GM21529 (cell line): Measurements from ENCODE around the gene GPR156.
"Not testable (repeated sequence)": the region's sequence is repeated elsewhere in the genome, so short reads cannot be mapped to it uniquely, and the experiment has no call there.

Source experiments
- ATAC-seq: cut with Tn5 transposase; IDR thresholded peaks from one replicate; pipeline ENCODE4 v1.9.1; 2021; ENCODE audit not compliant: unreplicated experiment

GPR156 gene

DNA sequence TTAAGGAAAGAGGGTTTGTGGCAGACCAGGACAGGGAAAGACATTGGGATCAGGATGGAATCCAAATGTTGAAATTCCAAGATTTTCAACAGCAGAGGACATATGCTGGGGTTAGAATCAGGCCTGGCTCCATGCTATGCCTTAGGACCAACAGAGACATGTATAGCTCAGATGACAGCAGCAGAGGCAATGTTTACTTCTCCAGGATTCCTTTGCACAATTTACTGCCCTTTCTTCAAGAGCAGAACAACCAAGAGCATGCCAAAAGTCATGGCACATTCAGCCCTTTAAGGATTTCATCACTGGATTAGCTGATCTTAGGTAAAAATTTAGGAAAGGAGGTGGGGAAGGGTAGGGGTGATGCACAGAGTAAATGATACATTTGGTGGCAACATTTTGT, 121.2 kb downstream of the GPR156 start:
- no peak for ATAC-seq

DNA sequence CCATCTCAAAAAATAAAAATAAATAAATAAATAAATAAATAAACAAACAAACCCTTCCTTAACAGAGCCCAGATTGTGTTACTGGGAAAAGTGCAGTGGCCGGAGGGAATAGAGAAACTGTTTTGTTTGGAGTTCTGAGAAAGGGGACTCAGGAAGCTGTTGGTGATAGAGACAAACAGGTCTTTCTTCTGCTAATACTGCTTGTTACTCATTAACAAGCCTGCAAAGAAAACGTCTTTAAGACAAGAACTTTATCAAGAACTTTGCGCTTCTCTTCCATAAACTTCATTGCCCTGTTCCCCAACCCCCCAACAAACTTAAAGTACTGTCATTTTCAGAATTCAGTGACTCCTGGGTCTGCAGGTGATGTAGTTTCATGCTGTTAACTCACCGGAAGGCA, 122.0 kb downstream of the GPR156 start:
- ATAC-seq: no peak

DNA sequence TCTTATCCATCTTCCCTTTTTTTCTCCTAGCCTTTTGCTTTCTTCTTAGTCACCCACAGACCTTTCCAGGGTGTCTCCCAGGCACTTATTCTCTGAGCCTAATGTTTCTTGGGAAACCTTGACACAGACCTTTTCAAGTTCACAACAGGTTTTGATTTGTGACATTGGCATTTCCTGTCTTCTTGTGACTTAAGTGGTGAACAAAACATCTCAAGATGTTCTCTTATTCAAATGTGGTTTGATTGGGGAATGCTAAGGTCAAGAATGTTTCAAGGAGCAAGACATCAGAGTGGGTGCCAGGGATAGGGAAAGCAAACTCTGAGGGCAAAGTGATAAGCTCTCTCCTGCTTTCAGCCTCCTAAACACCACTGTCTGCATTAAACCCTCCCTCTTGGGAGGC, 122.6 kb downstream of the GPR156 start:
- ATAC-seq: no peak

DNA sequence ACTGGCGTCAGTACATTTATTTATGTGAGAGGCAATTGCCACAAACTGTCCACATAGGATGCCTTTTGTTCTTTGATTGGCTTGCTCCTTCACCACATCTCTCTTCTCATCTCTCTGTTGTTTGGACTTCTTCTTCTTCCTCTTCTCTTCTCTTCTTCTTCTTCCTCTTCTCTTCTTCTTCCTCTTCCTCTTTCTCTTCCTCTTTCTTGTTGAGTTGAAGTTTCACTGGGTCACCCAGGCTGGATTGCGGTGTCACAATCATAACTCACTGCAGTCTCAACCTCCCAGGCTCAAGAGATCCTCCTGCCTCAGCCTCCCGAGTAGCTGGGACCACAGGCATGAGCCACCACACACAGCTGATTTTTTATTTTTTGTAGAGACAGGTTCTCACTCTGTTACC, 123.1 kb downstream of the GPR156 start:
- ATAC-seq: no peak

DNA sequence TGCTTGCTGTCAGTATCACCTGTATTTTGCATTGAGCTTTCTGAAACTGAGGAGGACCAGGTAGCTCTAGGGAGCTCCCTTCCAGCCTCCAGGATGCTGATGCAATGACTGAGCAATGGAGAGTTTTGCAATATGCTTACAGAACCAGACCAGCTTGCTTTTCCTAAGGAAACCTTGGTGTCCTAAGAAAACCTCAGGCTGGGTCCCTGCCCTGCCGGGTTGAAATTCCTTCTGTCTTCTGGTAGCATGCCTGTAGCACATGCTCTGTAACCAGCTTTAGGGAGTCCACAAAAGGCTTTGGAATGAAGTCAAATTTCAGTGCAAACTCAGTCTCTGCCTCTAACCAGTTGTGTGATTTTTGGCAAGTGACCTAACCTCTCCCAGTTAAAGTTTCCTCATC, 125.0 kb downstream of the GPR156 start:
- no peak for ATAC-seq

DNA sequence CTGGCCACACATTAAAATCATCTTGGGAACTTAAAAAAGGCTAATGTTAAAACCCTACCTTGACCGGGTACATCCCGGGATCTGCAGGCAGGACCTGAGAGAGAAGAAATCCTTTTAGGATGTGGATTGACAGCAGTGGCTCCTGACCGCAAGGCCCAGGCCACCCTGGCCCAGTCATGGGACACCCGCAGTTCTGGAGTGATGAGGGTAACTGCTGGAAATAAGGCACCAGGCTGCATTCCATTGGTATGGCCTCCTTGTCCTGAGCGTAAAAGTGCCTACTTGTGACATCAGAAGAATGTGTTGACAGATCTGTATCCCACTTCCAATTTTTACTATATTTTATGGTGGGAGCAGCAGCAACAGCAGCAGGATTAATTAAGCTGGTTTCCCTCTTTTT, 127.3 kb downstream of the GPR156 start:
- ATAC-seq: no peak

DNA sequence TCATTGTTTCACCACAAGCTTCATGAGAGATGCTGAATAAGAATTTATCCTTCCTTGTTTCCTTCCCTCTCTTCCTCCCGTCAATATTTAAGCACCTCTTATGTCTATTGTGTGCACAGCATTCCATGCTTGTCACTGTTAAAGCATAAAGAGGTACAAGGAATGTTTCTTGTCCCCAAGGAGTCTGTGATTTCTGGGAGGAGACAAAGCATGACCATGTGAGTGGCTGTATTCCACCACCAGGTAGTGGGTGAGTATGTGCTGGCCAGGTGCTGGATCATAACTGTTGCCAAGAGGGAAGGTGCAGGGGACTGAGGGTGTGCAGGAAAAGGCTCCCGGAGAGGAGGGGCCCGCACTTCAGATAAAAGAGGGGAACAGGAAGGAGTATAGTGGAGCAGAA, 127.9 kb downstream of the GPR156 start:
- no peak for ATAC-seq

DNA sequence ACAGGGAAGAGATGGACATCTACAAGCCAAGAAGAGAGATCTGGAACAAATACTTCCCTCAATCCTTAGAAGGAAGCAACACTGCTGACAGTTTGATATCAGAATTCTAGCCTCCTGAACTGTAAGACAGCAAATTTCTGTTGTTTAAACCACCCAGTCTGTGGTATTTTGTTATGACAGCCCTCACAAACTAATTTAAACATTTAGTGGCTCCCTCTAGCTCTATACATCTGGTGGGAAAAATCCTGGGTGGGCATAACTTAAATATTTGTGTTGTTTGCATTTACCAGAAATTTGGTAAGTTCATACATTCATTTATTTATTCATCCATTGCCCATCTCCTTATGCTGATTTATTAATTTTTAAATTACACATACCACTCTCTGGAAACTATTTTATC, 128.3 kb downstream of the GPR156 start:
- ATAC-seq: no peak

DNA sequence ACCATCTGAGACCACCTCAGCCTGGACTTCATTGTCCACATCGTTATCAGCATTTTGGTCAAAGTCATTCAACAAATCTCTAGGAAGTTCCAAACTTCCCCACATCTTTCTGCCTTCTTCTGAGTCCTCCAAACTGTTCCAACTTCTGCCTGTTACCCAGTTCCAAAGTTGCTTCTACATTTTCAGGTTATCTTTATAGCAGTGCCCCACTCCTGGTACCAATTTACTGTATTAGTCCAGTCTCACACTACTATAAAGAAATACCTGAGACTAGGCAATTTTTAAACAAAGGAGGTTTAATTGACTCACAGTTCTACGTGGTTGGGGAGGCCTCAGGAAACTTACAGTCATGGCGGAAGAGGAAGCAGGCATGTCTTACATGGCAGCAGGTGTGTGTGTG, 129.3 kb downstream of the GPR156 start:
- ATAC-seq: not testable (repeated sequence)

DNA sequence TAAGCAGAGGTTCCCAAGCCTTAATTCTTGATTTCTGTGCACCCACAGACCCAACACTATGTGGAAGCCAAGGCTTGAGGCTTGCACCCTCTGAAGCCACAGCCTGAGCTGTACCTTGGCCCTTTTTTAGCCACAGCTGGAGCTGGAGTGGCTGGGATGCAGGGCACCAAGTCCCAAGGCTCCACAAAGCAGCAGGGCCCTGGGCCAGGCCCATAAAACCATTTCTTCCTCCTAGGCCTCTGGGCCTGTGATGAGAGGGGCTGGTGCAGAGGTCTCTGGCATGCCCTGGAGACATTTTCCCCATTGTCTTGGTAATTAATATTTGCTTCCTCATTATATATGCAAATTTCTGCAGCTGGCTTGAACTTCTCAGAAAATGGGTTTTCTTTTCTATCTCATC, 129.9 kb downstream of the GPR156 start:
- no peak for ATAC-seq

DNA sequence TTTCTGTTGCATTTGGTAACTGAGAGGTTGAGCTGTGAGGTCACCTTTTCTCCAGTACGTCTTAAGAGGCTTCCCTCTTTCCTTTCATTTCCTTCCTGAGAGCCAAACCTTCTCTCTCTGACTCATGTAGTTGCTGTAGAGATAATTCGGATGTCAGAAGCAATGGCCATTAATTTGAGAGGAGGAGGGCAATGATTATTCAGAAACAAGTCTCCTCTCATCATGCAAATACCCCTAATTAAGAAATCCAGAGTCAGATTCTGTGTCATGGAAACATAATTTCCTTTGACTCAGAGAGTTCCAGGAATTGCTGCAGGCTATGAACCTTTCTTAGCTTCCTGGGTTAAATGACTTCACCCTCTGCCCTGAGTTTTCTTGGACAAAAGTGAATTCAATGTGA, 131.7 kb downstream of the GPR156 start:
- no peak for ATAC-seq

DNA sequence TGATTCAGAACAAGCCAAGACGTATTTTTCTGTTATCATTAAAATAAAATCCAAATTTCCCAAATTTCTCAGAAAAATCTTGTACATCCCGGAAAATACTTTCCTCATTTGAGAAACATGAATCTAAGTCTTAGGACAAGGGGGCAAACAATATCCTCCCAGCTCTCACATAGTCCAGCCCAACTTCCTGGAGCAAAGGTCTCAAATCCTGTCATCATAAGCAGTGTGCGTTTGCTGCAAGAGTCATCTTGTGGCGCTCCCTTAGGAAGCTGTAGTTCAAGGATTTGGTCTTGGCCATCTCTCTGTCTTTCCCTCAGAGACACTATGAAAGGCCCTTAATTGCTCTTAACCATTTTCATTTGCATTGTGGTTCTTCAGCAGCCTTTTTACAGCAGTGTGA, 133.2 kb downstream of the GPR156 start:
- ATAC-seq: no peak

DNA sequence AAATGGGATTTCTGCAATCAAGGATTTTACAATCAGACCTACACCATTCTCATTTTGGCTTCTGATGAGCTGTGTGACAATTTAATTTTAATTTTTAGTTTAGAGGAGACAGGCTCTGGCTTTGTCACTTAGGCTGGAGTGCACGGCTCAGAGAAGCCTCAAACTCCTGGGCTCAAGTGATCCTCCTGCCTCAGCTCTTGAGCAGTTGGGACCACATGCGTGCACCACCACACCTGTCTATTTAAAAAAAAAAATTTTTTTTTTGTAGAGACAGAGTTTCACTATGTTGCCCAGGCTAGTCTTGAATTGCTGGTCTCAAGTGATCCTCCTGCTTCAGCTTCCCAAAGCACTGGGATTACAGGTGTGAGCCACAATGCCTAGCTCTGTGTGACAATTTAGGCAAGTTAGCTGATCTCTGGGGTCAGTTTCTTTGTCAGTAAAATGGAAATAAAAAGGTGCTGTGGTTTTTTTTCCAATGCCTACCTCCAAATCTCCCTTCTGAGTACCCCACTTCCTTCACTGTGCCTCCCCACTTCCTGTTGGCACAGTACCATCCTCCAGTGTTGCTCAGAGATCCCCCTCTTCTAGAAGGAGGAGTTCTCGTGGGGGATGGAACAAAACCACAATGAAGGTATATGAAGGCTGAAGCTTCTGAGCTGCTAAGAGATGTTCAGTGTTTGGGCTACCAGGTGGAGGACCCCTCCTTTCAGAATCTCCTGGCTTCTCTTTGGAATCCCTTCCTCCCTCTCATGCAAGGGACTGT, 136.7 kb downstream of the GPR156 start:
- ATAC-seq: no peak

DNA sequence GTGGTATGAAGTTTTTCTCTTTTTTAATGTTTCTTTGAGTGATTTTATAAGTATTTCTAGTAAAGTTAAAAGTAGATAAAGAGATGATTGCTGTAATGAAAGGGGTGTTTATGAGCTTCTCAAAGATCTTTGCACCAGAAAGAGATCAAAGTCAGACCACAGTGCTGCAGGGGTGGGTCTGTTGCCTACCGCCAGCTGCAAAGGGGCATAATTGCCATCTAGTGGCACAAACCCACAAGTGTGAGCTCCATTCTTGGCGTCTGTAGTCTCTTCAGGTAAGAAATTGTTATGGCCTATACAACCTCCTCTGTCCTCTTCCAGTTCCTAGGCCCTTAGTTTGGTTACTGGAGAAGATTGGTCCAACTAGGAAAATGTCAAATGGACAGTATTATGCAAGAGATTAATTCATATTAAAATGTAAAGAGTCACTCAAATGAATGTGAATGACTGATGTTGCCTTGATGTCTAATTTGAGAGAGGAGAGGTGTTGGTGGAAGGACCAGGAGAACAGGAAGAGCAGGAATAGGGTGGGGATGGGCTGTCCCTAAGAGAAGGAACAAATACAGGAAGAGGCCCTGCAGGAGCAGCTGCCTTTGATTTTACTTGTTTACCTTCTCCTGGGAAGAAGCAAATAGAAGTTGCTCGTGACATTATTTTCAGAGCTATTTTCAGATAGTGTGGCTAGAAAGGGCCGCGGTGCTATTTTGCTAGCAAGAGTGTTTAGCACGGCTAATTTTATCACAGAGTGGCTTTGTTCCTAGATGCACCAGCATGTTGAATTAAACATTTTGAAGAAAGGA, 137.8 kb downstream of the GPR156 start:
- ATAC-seq: no peak

DNA sequence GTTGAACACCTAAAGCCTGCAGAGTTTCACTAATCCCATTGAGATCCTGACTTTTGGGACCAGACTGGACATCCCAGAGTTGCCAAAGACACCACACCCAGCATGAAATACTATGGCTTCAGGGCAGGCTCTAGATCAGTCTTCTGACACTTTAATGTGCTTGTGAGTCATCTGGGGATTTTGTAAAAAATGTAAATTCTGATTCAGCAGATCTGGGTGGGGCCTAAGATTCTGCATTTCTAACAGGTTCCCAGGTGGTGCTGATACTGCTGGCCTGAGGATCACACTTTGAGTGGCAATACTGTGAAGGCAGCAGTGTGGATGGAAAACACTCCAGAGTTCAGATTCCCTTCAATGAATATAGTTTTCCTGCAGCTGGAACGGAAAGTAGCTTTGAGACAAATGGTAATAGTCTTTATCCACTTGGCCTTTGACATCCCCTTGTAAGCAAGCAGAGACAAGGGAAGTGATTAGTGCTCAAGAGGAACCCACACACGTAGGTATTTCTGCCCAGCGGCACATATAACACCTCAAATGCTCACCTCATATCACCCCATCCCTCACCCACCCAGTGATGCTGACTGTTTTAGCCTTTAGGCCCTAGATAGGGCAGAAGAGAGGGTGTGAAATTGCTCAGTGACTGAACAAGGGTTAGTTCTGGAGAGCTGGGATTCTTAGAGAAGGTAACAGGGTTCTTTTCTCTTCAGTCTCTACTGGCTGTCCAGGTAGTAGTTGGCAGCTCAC, 139.3 kb downstream of the GPR156 start:
- no peak for ATAC-seq

DNA sequence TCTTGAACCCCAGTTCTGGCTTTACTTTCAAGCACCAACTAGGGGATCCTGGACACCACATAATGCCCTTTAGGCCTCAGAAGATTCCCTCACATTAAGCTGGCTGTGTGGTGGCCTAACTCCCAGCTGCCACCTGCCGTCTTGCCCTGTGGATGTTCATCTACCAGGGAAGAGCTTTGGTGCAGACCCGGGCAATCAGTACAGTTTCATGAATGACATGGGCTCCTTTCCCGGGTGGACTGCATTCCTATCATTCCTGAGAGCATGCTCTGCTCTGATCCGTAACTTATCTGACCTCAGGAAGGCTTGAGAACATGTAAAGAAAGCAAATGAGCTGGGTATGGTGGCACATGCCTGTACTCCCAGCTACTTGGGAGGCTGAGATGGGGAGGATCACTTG, 140.8 kb downstream of the GPR156 start:
- no peak for ATAC-seq

DNA sequence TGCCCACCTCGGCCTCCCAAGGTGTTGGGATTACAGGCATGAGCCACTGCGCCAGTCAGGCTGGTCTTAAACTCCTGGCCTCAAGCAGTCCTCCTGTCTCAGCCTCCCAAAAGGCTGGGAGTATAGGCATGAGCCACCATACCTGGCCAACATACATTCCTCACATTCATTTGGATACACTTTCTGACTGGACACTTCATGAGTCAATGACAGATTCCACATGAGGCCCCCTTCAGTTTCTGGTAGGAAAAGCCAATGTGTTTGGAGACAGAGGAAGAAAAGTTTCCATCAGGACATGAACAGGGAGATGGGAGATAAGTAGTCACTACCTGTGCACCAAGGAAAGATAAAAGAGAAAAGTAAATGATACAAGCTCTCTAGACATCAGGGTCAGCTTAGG, 141.3 kb downstream of the GPR156 start:
- no peak for ATAC-seq

DNA sequence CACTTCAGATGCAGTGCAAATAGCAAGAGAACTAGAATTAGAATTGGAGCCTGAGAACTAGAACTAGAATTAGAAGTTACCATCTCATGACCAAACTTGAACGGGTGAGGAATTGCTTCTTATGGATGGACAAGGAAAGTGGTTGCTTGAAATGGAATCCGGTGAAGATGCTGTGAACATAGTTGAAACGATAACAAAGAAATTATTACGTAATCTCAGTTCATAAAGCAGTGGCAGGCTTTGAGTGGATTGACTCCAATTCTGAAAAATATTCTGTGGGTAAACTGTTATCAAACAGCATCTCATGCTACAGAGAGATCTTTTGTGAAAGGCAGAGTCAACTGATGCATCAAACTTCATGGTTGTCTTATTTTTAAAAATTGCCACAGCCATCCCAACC, 142.8 kb downstream of the GPR156 start:
- no peak for ATAC-seq

DNA sequence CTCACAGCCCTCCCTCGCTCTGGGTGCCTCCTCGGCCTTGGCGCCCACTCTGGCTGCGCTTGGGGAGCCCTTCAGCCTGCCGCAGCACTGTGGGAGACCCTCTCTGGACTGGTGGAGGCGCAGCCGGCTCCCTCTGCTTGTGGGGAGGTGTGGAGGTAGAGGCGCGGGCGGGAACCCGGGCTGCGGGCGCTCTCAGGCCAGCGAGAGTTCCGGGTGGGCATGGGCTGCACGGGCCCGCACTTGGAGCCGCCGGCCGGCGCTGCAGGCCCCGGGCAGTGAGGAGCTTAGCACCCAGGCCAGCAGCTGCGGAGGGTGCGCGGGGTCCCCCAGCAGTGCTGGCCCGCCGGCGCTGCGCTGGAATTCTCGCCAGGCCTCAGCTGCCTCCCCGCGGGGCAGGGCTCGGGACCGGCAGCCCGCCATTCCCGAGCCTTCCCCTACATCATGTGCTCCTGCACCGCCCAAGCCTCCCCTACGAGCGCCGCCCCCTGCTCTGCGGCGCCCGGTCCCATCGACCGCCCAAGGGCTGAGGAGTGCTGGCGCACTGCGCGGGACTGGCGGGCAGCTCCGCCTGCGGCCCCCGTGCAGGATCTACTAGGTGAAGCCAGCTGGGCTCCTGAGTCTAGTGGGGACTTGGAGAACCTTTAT, 144.8 kb downstream of the GPR156 start:
- no peak for ATAC-seq

DNA sequence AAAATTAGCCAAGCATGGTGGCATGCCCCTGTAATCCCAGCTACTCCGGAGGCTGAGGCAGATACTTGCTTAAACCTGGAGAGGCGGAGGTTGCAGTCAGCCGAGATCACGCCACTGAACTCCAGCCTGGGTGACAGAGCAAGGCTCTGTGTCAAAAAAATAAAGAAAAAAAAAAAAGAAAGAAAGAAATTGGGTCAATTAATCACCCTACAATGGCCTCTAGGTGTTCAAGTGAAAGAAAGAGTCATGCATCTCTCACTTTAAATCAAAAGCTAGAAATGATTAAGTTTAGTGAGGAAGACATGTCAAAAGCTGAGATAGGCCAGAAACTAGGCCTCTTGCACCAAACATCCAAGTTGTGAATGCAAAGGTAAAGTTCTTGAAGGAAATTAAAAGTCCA, 145.9 kb downstream of the GPR156 start:
- no peak for ATAC-seq

DNA sequence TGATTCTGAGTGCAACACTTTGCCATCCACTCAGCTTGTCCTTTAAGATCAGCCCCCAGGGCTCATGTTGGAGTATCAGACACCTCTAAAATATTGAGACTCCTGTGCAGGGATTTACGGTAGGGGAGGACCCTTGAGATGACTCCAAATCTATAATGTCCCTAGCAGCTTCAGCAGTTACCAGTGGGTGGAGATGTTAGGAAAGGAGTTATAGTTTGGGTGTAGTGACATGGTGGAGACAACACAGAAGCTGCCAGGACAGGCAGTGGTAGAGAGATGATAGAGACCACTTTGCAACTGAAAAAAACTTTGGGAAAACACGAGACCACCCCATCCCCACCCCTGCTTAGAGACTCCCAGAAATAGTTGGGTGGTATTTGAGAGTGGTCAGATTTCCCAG, 147.5 kb downstream of the GPR156 start:
- no peak for ATAC-seq
